HepG2 (cell line): ENCODE results near the gene NANOS1. TPM values are rescaled to one million over a fixed set of nuclear protein-coding genes. Genes with fewer than 3 reads are reported as not detected.

ENCODE experiments used
- AGO1 ChIP-seq: fragments of 200-400 bp; formaldehyde crosslinking; IDR thresholded peaks from 2 replicates; pipeline ENCODE4 v1.6.1; 2017; ENCODE audit warnings: mild to moderate bottlenecking, low read depth, low read length, moderate library complexity; ENCODE audit not compliant: poor library complexity, severe bottlenecking
- FOXP1 ChIP-seq, 2 experiments: fragments of 450-650 bp in 1 of 2; IDR thresholded peaks; 2 replicates each; pipeline ENCODE4 v1.6.1; 2017 to 2018; ENCODE audit warnings: antibody characterized with exemption in 1 of 2
- GLI4 ChIP-seq: sonication (generic); formaldehyde crosslinking; IDR thresholded peaks from 2 replicates; pipeline ENCODE4 v1.5.1; 2020; ENCODE audit warnings: missing genetic modification reagents, mild to moderate bottlenecking, moderate library complexity, borderline replicate concordance
- MAFG ChIP-seq: sonication (generic); formaldehyde crosslinking; IDR thresholded peaks from 2 replicates; pipeline ENCODE4 v1.5.1; 2020; ENCODE audit warnings: mild to moderate bottlenecking, missing genetic modification reagents
- MXD3 ChIP-seq: IDR thresholded peaks from 2 replicates; pipeline ENCODE4 v1.6.1; 2016; ENCODE audit warnings: mild to moderate bottlenecking, missing biosample characterization, missing genetic modification reagents
- RORA ChIP-seq: sonication (generic); formaldehyde crosslinking; IDR thresholded peaks from 2 replicates; pipeline ENCODE4 v1.5.0; 2020; ENCODE audit warnings: mild to moderate bottlenecking, missing genetic modification reagents, moderate library complexity
- SAP130 ChIP-seq: IDR thresholded peaks from 2 replicates; pipeline ENCODE4 v1.6.1; 2016; ENCODE audit warnings: low read depth
- SMAD1 ChIP-seq: sonication (generic); formaldehyde crosslinking; IDR thresholded peaks from 2 replicates; pipeline ENCODE4 v1.4.0; 2020; ENCODE audit warnings: missing genetic modification reagents, low read depth, mild to moderate bottlenecking, borderline replicate concordance
- SMAD9 ChIP-seq: sonication (generic); formaldehyde crosslinking; IDR thresholded peaks from 2 replicates; pipeline ENCODE4 v1.5.1; 2020; ENCODE audit warnings: mild to moderate bottlenecking, missing genetic modification reagents
- TFAP4 ChIP-seq: sonication (generic); IDR thresholded peaks from 2 replicates; pipeline ENCODE4 v1.6.1; 2016; ENCODE audit warnings: low read depth, borderline replicate concordance
- THAP7 ChIP-seq: sonication (generic); formaldehyde crosslinking; IDR thresholded peaks from 2 replicates; pipeline ENCODE4 v1.8.1; 2023; ENCODE audit warnings: mild to moderate bottlenecking, missing genetic modification reagents
- UBTF ChIP-seq: sonication (generic); formaldehyde crosslinking; IDR thresholded peaks from 2 replicates; pipeline ENCODE4 v1.4.0; 2020; ENCODE audit warnings: mild to moderate bottlenecking, missing genetic modification reagents
- ZBED4 ChIP-seq: sonication (generic); formaldehyde crosslinking; IDR thresholded peaks from 2 replicates; pipeline ENCODE4 v1.4.0; 2020; ENCODE audit warnings: missing genetic modification reagents, borderline replicate concordance
- ZBTB14 ChIP-seq: sonication (generic); formaldehyde crosslinking; IDR thresholded peaks from 2 replicates; pipeline ENCODE4 v1.4.0; 2020; ENCODE audit warnings: missing genetic modification reagents
- ZNF205 ChIP-seq: IDR thresholded peaks from 2 replicates; pipeline ENCODE4 v1.6.1; 2018; ENCODE audit warnings: missing biosample characterization, missing genetic modification reagents
- ZSCAN20 ChIP-seq: sonication (generic); formaldehyde crosslinking; IDR thresholded peaks from 2 replicates; pipeline ENCODE4 v1.4.0; 2020; ENCODE audit warnings: missing genetic modification reagents, mild to moderate bottlenecking, borderline replicate concordance
- polyA plus RNA-seq, 8 experiments: library from polyadenylated mRNA; depleted of rRNA in 3 of 8; stranded (reverse) in 7 of 8; unstranded in 1 of 8; fragments of >200 nt; fragmentation: Illumina TruSeq in 4 of 8; extraction: Trizol in 4 of 8; gene quantifications; 2 replicates each; pipeline versions ENCODE4 v1.2.1 to v1.2.3, GENCODE V29; 2011 to 2016; ENCODE audit warnings: low read depth in 4 of 8, missing spikeins in 1 of 8, mixed read lengths in 1 of 8; ENCODE audit not compliant: insufficient read depth in 1 of 8
- total RNA-seq, 5 experiments: library from RNA; depleted of rRNA; stranded (reverse); fragments of >200 nt; fragmentation: Illumina TruSeq; extraction: Trizol; gene quantifications; 2 replicates each; pipeline ENCODE4 v1.2.3, GENCODE V29; 2016; ENCODE audit warnings: low read depth in 1 of 5

The NANOS1 gene
- total and polyA plus RNA-seq, 2 of the 13 experiments (the other 11 are each of a cell fraction or from before 2014, with no cell fraction given) = 1.7 to 2.2 TPM

GRCh38 chr10:119028900-119029612 is 458 bp upstream of the NANOS1 start (continued):
- TF ChIP-seq SMAD1 (0 out of 2 replicates have a peak, but pooled peaks have one; percentile 43), THAP7 (CRISPR knock-in tag) (0 out of 2 replicates have a peak, but pooled peaks have one; percentile 25), MAFG (CRISPR knock-in tag) (no peak), GLI4 (CRISPR knock-in tag) (0 out of 2 replicates have a peak, but pooled peaks have one; percentile 53), ZNF205 (CRISPR knock-in tag) (no peak), SAP130 (CRISPR knock-in tag) (peak; percentile 64; the same call in 1 of the 2 replicates), TFAP4 (peak; percentile 78; the same call in 1 of the 2 replicates), ZSCAN20 (CRISPR knock-in tag) (peak; percentile 40; the same call in 1 of the 2 replicates), ZBED4 (no peak), SMAD9 (CRISPR knock-in tag) (0 out of 2 replicates have a peak, but pooled peaks have one; percentile 37), MXD3 (CRISPR knock-in tag) (0 out of 2 replicates have a peak, but pooled peaks have one; percentile 34), FOXP1 (IDR thresholded peaks at IDR 0.05) (no peak), FOXP1 (CRISPR knock-in tag; IDR thresholded peaks at IDR 0.05) (no peak), ZBTB14 (peak; percentile 77), RORA (no peak), UBTF (CRISPR knock-in tag) (peak; percentile 67), AGO1 (peak; percentile 30)
